Mononuclear cell (primary cell): ENCODE data around the gene PDS5B. TPM values are rescaled to one million over a fixed set of nuclear protein-coding genes. Genes with fewer than 3 reads are reported as not detected.

ENCODE experiments used
- H3K27me3 ChIP-seq: 2 replicates; pipeline ENCODE4 v1.6.0; 2011; ENCODE audit warnings: low read length, control low read depth; ENCODE audit not compliant: insufficient read depth
- H3K4me1 ChIP-seq: 2 replicates; pipeline ENCODE4 v1.5.1; 2011; ENCODE audit warnings: mild to moderate bottlenecking, low read length, control low read depth; ENCODE audit not compliant: insufficient read depth
- H3K4me3 ChIP-seq: 2 replicates; pipeline ENCODE4 v1.5.1; 2011; ENCODE audit warnings: mild to moderate bottlenecking, low read length, moderate library complexity
- H3K9me3 ChIP-seq: 2 replicates; pipeline ENCODE4 v1.5.1; 2011; ENCODE audit warnings: low read depth, mild to moderate bottlenecking, control low read depth, low read length
- total RNA-seq: library from RNA; depleted of rRNA; stranded (reverse); fragments of >200 nt; gene quantifications from one replicate; pipeline ENCODE4 v1.2.3, GENCODE V29; 2012

The PDS5B gene
- total RNA-seq, 1 donor: 59.5 TPM

DNA sequence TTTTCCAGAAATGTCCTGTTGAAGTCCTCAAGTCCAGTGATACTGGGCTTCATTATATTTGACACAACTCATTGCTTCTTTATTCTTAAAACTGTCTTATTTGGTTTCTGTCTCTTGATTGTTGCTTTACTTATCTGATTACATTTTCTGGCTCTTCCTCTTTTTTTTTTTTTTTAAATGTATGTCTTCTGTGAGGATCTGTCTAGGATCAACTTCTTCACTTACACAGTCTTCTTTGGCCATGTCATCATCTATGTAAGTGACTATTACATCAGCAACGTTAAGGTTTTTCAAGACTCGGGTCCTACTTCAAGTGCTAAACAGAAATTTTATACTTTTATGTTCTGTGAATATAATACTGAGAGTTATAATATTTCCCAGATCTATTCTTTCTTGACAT is 162.1 kb downstream of the PDS5B start:
- H3K9me3 ChIP-seq: no peaks in the 10 kb centered on the region
- no peaks in the 10 kb centered on the region for H3K27me3 ChIP-seq
- no peaks in the 10 kb centered on the region for H3K4me1 ChIP-seq
- H3K4me3 ChIP-seq: no peak overlapping the region

GRCh38 chr13:32751340-32751739 is 165.1 kb downstream of the PDS5B start:
- Histone ChIP-seq H3K4me3 (no peak overlapping the region), H3K9me3 (no peaks in the 10 kb centered on the region), H3K4me1 (no peaks in the 10 kb centered on the region), H3K27me3 (no peaks in the 10 kb centered on the region)

GRCh38 chr13:32752311-32752710 is 166.1 kb downstream of the PDS5B start:
- Histone ChIP-seq H3K4me1 (no peaks in the 10 kb centered on the region), H3K27me3 (no peaks in the 10 kb centered on the region)

GRCh38 chr13:32752997-32753606 is 166.8 kb downstream of the PDS5B start:
- Histone ChIP-seq H3K27me3 (no peaks in the 10 kb centered on the region), H3K9me3 (no peaks in the 10 kb centered on the region), H3K4me3 (no peak overlapping the region), H3K4me1 (no peaks in the 10 kb centered on the region)

More at GRCh38 chr13:32752311-32752710, 166.1 kb downstream of the PDS5B start:
- no peak overlapping the region for H3K4me3 ChIP-seq
- H3K9me3 ChIP-seq: no peaks in the 10 kb centered on the region

- no peaks in the 10 kb centered on the region for H3K4me1 ChIP-seq
- no peak overlapping the region for H3K4me3 ChIP-seq
- H3K27me3 ChIP-seq: no peaks in the 10 kb centered on the region
- no peaks in the 10 kb centered on the region for H3K9me3 ChIP-seq
These were observed 167.9 kb downstream of the PDS5B start for GRCh38 chr13:32754179-32754578.

DNA sequence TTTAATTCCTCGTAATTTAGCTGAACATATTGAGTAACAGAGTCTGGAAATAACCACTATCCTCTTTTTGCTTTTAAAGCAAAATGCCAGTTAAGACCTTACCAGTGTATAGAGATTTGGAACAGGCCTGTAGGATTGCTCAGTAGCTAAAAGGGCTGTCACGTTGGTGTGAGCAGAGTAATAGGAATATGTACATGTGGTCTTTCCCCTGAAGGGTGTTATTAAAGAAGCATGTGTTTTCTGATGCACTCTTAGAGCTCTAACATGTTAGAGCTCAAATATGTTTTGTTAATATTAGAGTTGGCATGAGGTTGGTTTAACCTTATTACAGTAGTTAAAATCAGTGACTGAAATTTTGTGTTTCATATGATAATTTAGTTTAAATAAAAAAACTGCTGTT is 172.9 kb downstream of the PDS5B start:
- Histone ChIP-seq H3K27me3 (no peaks in the 10 kb centered on the region), H3K4me1 (no peaks in the 10 kb centered on the region), H3K4me3 (no peak overlapping the region), H3K9me3 (no peaks in the 10 kb centered on the region)

DNA sequence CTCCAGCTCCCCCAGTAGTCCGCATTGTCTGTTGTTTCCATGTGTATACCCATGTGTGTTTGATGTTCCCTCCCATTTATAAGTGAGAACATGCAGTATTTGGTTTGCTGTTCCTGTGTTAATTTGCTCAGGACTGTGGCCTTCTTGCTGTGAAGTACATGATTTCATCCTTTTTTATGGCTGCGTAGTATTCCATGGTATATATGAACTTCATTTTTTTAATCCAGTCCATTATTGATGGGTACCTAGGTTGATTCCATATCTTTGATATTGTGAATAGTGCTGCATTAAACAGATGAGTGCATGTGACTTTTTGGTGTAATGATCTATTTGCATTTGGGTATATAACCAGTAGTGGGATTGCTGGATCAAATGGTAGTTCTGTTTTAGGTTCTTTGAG is 175.2 kb downstream of the PDS5B start:
- H3K4me3 ChIP-seq: no peak overlapping the region
- no peaks in the 10 kb centered on the region for H3K27me3 ChIP-seq
- no peaks in the 10 kb centered on the region for H3K9me3 ChIP-seq
- no peaks in the 10 kb centered on the region for H3K4me1 ChIP-seq

DNA sequence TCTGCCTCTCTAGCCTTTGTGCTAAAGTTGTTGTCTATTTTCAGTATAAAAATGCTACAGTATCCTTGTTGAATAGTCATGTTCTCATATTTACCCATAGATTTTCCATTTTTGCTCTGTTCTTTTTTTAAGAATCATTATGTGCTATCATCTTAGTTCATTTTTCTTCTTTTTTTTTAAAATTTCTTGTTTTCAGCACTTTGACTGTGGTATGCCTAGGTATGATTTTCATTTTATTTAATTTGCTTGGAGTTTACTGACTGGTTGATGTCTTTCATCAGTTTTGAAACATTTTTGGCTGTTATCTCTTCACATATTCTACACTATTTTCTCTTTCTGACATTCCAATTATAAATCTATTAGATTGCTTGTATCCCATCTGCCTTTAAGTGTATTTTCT is 192.9 kb downstream of the PDS5B start:
- Histone ChIP-seq H3K4me3 (no peak overlapping the region), H3K9me3 (no peaks in the 10 kb centered on the region), H3K27me3 (no peaks in the 10 kb centered on the region), H3K4me1 (no peaks in the 10 kb centered on the region)

- H3K9me3 ChIP-seq: no peaks in the 10 kb centered on the region
These were observed 195.7 kb downstream of the PDS5B start for GRCh38 chr13:32781906-32782305.

GRCh38 chr13:32783067-32783466 is 196.8 kb downstream of the PDS5B start:
- Histone ChIP-seq H3K4me1 (no peaks in the 10 kb centered on the region), H3K4me3 (no peak overlapping the region), H3K9me3 (no peaks in the 10 kb centered on the region), H3K27me3 (no peaks in the 10 kb centered on the region)

More at GRCh38 chr13:32781906-32782305, 195.7 kb downstream of the PDS5B start:
- no peaks in the 10 kb centered on the region for H3K27me3 ChIP-seq
- H3K4me1 ChIP-seq: no peaks in the 10 kb centered on the region
- H3K4me3 ChIP-seq: no peak overlapping the region

DNA sequence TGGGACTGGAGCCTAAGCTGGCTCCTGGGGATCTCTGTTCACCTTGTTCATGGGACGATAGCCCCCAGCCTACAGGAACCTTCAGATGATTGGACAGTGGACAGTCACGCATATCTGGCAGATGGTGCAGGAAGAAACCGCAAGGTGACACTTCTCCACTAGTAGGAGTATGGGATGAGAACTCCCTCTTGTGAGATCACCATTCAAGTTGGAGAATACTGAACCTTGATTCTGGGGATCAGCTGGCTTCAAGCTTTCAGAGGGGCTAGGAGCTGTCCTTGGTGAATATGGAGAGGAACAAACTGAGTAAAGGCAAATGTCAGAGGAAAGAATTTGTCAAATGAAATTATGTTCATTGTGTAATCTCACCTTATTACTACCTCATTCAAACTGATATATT is 204.5 kb downstream of the PDS5B start:
- Histone ChIP-seq H3K27me3 (no peaks in the 10 kb centered on the region), H3K4me1 (peaks cover 15% of the 10 kb centered on the region), H3K4me3 (no peak overlapping the region), H3K9me3 (no peaks in the 10 kb centered on the region)

- Histone ChIP-seq H3K4me3 (no peak overlapping the region), H3K27me3 (no peaks in the 10 kb centered on the region), H3K9me3 (no peaks in the 10 kb centered on the region), H3K4me1 (peaks cover 15% of the 10 kb centered on the region)
These were observed 205.4 kb downstream of the PDS5B start for GRCh38 chr13:32791545-32792172.

- no peak overlapping the region for H3K4me3 ChIP-seq
- H3K9me3 ChIP-seq: no peaks in the 10 kb centered on the region
- peaks cover 7% of the 10 kb centered on the region for H3K4me1 ChIP-seq
- H3K27me3 ChIP-seq: no peaks in the 10 kb centered on the region
These were observed 210.5 kb downstream of the PDS5B start for GRCh38 chr13:32796754-32797153.

DNA sequence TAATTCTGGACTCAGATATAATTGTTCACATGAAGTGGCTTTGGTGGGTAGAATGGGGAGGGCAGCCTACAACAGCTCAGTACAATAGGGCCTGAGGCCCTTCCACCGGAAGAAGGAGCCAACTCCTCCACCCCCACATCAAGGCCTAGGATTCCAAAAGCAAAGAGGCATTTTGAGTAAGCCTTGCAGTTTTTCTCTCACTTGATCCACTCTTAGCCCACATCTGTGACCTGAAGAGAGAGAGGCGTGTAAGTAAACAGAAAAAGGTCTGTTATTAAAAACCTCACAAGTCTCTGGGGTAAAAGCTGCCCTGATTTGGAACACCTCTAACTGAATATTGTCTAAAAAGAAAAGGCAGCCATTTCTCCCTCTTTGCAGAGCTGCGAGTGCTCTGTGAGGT is 215.9 kb downstream of the PDS5B start:
- Histone ChIP-seq H3K4me1 (no peaks in the 10 kb centered on the region), H3K4me3 (no peak overlapping the region), H3K9me3 (no peaks in the 10 kb centered on the region), H3K27me3 (no peaks in the 10 kb centered on the region)

DNA sequence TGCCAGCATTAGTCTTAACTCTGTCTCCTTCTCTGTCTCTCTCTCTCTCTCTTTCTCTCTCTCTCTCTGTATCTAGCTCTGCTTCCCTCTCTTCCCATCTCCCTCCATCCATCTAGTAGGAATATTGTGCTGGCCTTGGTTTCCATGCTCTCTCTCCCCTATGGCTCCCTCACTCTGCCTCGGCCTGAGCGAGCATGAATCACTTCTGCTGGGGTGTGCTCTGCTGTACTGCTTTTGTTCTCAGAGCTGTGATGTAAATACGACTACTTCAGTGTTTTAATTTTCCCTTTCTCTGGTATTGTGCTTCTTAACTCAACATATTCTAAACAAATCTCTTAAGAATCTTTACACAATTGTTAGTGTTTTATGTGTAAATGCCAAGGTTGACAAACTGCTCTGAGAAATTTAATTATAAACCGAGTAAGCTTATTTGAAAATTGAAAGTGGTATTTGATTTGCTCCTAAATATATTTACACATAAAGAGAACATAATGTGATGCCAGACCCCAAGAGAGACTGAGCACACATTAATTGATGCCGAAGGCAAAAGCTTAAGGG is 218.5 kb downstream of the PDS5B start:
- Histone ChIP-seq H3K27me3 (no peaks in the 10 kb centered on the region), H3K4me1 (no peaks in the 10 kb centered on the region), H3K9me3 (no peaks in the 10 kb centered on the region), H3K4me3 (no peak overlapping the region)

- Histone ChIP-seq H3K4me3 (no peak overlapping the region), H3K4me1 (peaks cover 8% of the 10 kb centered on the region), H3K27me3 (no peaks in the 10 kb centered on the region), H3K9me3 (no peaks in the 10 kb centered on the region)
These were observed 225.1 kb downstream of the PDS5B start for GRCh38 chr13:32811297-32811800.
